ENCODE measurements around the gene DUSP23.

The DUSP23 gene

DNA sequence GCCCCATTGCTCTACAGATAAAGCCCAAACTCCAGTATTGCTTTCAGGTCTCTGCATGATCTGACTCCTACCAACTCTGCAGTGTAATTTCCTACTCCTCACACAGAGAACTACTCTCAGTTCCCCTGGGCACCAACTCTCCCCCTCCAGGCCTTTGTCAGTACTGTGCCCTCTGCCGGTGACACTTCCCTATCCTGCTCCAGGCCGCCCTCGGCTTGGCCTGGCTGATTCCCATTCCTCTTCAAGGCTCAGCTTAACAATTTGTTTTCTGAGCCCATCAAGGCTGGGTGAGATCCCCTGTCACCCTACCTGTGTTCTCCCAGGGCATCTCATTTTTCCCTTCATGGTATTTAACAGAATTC lies 48.5 kb downstream of the DUSP23 start:
- FAIRE-seq: no peak

DNA sequence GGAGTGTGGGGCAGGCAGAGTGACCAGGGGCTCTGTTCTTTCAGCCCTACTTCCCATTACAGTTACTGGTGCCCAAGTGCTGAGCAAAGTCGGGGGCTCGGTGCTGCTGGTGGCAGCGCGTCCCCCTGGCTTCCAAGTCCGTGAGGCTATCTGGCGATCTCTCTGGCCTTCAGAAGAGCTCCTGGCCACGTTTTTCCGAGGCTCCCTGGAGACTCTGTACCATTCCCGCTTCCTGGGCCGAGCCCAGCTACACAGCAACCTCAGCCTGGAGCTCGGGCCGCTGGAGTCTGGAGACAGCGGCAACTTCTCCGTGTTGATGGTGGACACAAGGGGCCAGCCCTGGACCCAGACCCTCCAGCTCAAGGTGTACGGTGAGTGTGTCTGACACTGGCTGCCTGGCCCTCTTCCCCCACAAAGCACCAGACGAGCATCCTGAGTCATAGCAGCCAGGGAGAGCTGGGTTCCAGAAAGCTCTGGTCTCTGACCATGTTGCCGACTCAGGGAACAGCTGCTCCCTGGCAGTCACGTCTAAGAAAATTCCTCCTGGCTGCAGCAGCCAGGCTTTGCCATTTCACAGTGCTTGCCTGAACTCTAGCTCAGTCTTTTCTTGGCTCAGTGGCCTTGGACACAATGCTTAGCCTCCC lies 49.2 kb downstream of the DUSP23 start:
- no peak for FAIRE-seq

DNA sequence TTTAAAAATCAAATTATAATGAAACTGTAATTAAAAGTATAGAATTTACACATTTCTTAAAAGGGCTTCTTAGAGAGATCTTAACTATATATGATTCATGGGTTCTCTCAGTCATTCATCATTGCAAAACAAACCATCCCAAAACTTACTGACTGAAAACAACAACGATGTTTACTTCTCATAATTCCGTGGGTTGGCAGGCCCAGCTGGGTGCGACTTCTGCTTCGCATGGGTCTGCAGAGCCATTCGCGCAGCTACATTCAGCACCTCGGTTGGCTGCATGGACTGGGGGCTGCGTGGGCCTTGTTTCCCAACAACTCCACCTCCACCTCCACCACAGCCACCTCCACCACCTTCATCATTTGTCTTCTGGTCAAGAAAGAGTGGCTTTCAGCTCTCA lies 50.0 kb downstream of the DUSP23 start:
- FAIRE-seq: no peak

DNA sequence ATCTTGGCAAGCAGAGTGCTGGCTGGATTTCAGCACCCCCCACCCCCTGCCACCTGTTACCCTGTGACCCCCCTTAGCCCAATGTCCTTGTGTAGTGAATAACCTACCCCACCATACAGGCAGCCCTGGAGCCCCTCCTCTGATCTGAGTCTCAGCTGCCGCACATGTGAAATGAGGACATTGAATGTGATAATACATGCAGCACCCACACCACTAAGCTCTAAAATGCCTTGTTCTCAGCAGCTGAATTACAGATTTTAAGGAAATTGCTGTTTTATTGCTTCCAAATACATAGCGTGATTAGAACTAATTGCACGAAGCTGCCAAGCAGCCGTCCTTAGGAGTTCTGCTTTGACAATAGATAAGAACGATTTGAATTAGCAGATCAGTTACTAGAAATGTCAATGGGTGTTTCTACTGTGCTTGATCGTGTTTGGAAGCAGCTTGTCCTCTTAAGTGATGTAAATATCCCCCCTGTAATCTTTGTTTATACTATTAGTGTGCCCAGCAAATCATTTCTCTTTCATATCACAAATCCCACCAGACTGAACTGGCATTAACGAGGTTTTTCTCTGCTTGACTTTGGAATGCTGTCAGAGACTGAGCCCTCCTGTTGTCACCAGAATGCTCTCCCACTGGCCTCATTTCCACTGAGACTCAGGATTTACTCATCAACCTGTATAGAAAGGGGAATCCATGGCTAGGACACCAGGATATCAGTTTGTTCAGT lies 50.8 kb downstream of the DUSP23 start:
- FAIRE-seq: no peak

All from colon (tissue), 2 donors.